CD4-positive, alpha-beta T cell treated with Interferon gamma for 1 hour (primary cell): ENCODE data around the gene MAML3.

ENCODE experiments used
- DNase-seq: peaks from one replicate; pipeline ENCODE4 v3.0.0-alpha.2; 2020

MAML3 gene

GRCh38 chr4:139668658-139669201, 485.3 kb downstream of the MAML3 start:
- no peak for DNase-seq

GRCh38 chr4:139668036-139668435, 485.9 kb downstream of the MAML3 start:
- DNase-seq: no peak
